Amniotic epithelial cell (primary cell): ENCODE data around the gene BCL2.
A peak's percentile ranks its signal among the peaks of the same experiment; 100 is the strongest.

Source experiments
- DNase-seq: peaks from one replicate; pipeline ENCODE4 v3.0.0-alpha.2; 2010; ENCODE audit warnings: low read depth

BCL2 gene

DNA sequence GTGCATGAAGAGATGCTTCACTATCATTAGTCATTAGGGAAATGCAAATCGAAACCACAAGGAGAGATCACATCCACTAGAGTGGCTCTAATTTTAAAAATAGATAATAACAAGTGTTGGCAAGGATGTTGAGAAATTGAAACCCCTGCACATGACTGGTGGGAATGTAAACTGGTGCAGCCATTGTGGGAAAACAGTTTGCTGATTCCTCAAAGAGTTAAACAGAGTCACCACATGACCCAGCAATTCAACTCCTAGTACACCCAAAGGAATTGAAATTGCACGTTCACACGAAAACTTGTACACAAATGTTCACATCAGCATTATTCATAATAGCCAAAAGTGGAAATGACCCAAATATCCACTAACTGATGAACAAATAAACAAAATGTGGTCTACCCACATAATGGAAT, 179.5 kb downstream of the BCL2 start:
- DNase-seq: no peak

DNA sequence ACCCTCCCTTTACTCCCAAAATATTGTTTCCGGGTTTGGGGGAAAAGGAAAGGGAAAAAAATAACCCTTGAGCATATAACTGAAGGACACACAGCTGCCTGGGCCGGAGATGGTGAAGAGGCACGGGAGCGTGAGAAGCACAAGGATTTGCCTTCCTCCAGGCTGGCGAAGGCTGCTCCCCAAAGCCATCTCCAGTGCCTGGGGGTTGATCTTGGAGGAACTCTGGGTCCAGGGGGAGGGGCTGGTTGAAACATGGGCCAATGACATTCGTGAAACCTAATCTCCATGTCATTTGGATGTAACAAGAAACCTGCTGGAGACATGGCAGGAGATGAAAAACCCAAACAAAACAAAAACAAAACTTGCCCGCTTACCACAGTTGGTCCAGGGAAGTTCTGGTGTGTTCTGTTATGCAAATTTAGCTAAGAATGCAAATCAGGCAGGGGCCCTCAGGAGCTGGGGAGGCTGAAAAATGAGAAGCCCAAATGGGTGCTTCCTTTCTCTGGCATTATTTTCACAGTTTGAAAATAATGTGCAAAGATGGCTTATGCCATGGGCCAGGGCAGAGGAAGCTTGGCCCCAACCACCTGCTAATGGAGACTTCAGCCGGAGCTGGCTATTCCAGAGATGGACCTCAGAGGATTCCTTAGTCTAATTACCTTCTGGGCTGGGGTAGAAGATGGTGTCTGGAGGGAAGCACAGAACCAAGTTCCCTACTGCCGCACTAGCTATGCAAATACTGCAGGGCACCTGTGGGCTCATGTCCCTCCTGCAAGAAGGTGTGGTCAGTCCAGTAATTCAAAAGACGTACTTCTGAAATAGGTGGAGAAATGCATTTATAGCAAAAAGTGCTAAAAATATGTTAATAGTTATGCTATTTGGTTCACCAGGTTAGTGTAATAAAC, 180.9 kb downstream of the BCL2 start:
- DNase-seq: no peak

DNA sequence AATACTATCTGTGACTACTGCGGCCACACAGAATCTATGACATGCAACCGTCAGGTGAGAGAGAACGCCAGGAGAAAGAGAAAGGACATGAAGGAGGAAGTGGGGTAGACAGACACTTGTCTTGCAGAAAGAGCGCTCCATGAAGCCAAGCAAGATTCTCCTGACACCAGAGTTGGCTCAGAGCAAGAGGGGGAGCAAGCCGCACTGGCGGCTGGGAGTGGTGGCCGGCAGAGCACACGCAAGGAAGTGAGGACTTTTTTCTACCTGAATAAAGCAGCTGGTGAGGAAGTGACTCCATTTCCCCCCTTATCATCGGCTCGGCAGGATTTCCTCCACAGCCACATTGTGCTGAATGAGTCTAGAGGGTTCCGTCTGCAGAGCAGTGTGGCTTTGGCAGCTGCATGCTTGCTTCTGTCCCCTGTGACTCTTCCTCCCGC, 181.6 kb downstream of the BCL2 start:
- DNase-seq: no peak

DNA sequence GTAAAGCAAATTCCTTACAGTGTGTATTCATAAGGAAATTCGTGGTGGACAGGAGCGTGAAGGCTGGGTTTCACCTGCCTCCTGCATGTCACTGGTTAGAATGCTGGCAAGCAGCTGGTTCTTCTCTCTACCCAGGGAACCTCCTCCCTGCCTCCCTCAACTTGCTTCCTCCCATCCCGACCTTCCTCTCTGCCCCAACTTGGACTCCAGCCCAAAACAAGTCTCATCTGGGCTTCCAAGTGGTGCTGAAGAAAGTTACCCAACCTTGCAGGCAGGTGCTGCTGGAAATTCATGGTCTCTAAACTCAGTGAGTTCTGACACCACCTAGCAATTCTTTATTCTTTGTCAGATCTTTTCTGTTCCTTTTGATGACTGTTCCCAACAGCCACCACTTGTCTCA, 184.5 kb downstream of the BCL2 start:
- DNase-seq: no peak

DNA sequence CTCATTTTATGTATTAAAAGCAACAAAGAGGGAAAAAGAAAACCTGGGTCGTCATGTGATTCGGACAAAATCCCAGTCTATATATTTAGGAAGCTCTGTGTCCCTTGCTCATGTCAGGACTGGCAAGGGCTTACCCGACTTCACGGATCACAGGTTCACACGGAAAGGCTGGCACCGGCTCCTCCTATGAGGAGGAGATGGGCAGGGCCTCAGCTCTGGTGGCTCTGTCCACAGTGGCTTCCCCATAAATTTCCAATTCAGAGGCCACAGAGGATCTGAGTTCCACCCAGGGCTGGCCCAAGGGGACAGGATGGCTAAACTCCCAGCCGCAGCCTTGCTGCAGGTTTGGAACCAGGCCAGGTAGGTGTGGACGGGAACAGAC, 186.8 kb downstream of the BCL2 start:
- DNase-seq: no peak

DNA sequence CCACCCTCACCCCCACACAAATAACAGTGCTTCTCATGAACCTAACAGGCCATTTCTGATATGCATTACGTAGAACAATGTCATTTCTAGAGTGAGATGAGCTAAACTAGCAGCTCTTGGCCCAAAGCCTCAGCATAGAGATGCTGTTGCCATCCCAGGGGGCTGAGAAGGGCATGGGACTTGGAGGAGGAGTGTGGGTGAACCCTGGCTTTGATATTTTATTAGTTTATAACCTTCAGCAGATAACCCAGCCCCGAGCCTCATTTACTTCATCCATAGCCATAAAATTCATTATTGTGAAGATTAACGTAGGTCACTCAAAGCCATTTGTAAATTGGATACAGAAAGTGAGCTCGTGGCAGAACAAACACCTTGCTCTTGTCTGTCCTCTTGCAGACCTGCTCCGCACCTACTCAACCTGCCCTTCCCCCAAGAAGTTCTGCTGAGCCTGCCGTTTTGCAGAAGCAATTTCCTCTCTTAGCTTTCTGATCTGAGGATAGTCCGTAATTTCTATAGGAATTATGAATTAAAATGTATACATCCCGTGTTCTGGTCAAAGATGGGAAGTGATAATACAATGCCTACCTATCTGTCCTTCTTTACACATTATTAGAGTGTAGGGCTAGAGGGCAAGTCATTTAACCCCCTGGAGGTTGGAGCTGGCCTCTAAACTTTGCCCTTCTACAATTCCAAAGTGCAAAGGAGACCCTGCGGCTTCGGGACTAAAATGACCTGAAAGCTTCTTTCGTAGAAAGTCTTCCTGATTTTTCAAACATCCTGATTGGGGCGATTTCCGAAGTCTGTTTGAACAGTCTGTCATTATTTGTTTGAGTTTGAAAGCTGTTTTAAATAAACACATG, 187.4 kb downstream of the BCL2 start:
- no peak for DNase-seq

DNA sequence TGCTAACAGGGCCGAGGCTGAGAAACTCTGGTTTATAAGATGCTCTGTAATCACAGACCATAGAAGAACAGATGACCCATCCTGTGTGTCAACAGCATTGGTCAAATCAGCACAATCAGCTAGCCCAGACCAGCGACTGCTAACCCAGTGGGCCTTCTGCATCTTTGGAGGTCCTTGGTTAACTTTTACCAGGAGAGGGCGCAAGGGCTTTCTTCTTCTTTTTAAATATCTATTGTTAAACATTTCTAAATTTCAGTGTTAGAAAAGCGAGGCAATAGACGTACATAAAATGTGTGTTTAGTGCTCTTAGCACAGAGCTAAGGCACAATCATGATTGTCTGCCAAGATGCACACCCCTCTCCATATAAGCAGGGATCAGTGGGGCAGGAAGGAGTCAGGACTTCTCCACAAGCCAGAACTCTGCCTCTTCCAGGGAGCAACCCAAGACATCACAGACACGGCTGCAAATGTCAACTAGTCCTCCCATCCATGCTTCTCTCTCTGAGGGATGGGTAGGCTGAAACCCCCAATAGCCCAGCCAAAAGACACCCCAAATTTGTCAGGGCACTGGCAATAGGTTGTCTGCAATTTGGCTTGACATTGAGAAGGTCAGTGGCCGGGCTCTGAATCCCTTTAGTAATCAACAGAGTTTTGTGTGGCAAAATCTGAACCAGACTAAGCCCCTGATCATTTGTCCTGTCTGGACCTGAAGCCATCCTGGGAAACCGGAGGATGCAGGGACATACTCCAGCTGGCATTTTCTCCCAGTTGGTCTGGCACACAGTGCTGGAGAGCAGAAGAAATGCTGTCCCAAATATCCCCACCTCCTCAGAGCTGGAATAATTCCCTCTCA, 188.2 kb downstream of the BCL2 start:
- peak; percentile 48 for DNase-seq

DNA sequence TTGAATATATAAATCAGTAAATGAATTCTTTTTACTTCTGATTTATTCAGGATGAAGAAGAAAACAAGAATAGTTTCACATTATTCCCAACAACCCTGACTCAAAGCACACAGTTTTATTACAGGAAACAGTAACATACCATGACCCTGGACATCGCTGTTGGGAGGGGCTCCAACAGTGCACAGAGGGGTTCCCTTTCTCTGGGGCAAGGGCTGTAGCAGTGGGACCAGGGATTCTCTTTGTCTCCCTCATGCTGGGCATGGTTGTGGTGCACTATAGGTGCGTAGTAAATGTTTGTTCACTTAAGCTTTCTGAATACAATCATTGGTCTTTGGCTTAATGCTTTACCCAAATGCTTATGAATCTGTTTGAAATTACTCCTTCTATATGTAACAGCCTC, 189.4 kb downstream of the BCL2 start:
- DNase-seq: no peak

DNA sequence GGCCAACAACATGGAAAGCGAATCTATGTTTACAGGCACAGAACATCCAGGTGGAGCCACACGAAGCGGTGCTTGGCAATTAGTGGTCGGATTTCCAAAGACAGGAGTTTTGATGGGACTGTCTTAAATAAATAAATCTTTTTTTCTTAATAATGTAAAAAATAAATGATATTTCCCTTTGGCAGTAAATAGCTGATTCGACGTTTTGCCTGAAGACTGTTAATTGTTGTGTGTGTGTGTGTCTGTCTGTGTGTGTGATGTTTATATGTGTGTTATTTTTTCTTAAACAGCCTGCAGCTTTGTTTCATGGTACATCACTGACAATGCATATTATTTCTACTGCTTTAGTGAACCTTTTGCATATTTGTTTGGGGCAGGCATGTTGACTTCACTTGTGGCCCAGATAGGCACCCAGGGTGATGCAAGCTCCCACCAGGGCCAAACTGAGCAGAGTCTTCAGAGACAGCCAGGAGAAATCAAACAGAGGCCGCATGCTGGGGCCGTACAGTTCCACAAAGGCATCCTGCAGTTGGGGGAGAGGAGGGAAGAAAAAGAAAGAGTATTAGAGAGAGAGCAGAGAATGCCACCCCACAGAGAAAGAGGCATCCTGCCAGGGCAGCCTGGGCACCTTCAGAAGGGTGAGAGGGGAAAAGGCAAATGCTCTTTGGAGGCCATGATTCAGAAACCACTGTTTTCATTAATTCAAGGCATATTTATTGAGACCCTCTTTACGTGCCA, 191.2 kb downstream of the BCL2 start:
- DNase-seq: peak; percentile 10

DNA sequence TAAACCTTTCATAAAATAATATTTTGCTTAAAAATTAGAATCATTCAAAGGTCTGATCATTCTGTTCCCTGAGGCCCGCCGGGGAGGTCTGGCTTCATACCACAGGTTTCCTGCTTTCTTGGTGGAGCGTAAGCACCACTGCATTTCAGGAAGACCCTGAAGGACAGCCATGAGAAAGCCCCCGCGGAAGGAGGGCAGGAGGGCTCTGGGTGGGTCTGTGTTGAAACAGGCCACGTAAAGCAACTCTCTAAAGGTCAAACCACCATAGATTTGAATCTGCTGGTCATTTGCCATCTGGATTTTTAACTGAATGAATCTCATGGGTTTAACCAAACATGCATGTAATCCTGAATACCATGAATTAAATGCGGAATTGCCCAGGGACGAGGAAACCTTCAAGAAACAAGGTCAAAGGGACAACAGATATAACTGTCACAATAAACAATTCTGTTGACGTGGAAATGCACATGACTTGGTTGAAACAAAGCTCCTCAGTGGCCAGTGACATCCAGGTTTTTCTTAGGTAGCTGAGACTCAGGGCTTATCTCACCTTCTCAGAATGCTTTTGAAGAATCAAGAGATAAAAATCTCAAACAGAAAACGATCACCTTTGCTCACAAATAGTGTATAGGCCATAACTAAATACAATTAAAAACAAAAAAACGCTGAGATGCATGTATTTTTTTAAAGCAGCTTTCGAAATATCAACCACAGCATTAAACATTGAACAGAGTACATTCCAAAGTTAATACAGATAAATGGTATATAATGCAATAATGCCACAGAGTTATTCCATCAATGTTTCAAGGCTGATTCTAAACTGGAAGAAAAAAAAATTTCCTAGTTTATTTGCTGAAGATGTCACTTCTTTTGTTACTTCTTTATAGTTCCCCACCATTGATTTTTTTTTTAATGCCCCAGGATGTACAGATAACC, 193.2 kb downstream of the BCL2 start:
- DNase-seq: peak; percentile 68

DNA sequence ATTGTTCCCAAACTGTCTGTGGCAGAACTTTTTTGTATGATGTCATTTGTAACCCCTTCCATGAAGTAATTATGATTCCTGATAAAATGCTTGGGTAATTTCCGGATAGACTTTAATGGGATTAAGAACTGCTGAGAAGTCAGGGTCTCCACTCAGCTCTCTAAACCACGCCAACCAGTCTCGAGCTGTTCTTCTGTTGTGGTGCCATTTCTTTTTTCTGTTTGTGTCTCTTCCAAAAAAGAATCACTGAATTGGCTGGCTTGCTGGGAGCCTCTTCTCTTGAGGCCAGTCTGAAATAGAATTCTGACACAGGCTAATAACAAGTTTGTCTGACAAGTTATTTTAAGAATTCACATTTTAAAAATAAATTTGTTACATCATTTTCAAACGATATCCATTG, 198.9 kb downstream of the BCL2 start:
- DNase-seq: no peak

DNA sequence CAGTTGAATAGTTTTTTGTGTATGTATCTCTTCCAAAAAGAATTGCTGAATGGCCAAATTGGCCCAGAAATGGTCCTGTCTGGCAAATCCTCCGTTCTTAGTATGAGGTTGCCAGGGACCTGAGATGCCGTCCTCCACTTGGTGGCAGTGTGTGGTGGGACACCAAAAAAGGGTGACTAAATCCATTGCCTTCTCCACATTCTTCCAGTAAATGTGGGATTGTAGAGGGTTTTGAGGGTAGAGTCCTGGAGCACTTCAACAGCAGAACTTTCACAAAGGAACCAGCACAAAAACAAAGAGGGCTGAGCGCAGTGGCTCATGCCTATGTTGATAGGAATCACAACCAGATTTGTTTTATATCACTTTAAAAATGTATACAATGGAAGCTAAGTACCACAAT, 199.9 kb downstream of the BCL2 start:
- no peak for DNase-seq

DNA sequence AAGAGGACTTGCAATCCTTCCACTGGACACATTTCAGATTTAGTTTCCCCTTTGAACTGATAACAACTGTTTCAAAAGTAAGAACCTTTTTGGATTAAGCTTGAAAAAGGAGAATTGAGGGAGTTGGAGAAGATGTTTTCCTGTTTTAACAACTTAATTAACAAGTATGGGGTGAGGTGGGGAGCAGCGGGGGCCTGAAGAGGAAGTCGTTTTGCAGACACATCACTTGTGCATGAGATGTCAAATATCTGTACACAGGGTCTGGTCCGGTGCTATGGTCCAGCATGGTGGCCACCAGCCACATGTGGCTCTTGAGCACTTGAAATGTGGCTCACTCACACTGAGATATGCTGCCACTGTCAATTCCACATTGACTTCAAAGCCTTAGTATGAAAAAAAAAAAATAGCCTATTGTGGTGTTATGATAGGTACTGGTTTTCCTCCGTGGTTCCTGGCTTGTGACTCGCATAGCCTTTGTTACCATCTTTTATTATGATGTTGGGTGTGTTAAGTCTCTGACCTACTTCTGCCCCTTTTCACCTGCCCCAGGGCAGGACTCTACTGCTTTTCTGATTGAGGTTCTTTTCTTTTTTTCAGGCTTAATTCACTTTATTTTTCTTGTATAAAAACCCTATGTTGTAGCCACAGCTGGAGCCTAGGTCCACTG, 205.5 kb downstream of the BCL2 start:
- no peak for DNase-seq

DNA sequence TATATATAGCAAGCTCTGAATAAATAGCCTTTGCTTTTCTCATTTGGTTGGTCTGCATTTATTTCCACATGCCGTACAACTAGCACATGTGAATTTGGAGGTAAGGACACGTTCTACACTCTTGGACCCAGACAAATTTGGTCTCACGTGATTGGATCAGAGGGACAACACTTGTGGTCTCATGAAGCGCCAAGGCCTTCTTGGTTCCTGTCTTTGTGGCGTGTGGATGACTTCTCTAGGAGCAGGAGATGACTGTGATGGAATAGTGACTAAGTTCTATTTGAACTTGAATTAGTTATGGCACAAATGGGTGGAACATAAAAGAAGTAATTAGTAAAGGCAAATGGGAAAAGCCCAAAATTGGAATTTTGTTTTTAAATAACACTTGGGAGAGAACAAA, 206.9 kb downstream of the BCL2 start:
- no peak for DNase-seq

DNA sequence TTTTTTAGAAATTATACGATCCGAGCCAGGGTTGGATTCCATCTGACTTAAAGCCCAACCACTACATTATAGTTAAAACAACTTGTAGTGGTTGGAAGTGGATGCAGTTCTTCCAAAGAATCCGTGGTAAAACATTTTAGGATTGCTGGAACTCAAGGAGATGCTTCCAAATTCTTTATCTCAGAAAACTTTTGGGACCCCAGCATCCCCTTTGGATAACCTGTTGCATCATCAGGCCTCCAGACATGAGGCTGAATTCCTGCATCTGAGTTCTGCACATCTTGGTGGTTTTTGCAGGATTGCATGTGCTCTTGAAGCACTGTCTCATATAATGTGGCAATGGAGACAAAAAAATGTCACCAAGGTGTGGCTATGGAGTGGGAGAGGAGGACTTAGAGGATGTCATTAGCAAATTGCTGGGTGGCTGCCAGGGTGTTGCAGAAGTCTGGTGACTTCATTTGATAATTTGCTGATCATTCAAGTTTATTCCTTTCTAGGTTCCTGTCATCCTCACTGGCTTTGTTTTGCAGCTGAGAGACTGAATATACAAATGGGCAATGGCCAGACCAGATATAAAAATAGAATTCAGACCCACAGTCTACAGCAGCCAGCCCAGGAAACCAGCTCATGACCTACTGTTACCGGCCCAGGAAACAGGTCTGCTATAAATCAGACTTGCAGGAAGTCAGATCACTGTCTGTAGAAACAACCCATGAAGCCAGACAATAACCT, 207.7 kb downstream of the BCL2 start:
- no peak for DNase-seq

DNA sequence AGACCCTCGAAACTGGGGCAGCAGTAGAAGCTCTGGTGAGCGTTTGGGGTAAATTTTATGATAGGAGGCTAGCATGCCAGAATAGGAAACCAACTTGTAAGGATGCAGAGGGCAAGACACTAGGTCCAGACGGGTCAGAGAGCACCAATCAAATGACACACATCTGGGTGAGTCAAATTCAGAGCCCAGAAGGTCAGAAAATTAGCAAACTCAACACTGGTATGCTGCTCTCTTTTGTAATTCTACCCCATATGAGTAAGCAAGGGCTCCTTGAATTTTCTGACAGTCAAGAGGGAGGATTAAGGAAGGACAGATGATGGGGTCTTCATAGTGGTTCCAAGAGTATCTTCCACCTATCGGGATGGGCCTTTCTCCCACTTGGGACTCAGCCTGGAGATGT, 209.8 kb downstream of the BCL2 start:
- no peak for DNase-seq

DNA sequence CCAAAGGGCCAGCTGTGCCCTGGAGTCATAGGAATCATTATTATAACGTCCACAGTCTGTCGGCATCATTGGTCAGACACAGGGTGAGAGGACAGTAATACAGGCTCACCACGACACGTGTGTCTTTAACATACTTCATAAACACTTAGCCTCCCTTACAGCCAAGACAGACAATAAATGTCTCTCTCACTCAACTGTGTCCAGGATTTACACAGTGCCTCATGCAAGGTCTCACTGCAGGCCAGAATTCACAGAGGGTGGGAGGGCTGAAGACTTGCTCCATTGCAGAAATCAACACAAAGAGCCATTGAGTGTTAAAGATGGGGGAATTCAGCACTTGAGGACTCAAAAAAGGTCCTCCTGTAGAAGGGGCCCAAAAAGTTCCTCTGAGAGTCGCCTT, 210.5 kb downstream of the BCL2 start:
- no peak for DNase-seq

DNA sequence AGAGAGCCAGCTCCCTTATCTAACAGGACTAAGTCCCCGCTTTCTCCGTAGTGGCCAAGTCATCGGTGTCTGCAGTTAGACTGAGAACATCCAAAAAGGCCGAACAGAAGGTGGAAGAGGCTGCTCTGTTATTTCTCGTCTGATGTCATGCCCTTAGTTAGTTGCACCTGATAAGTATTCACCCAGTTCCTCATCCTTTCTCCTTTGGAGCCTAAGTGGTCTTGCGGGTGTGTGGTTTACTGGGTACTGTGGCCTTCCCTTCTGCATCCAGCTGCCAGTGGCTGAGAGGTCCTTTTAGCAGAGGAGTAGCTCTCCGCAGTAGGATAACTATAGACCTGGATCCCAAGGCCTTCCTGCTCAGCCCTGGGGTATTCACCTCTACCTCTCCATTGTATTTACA, 211.6 kb downstream of the BCL2 start:
- DNase-seq: no peak

DNA sequence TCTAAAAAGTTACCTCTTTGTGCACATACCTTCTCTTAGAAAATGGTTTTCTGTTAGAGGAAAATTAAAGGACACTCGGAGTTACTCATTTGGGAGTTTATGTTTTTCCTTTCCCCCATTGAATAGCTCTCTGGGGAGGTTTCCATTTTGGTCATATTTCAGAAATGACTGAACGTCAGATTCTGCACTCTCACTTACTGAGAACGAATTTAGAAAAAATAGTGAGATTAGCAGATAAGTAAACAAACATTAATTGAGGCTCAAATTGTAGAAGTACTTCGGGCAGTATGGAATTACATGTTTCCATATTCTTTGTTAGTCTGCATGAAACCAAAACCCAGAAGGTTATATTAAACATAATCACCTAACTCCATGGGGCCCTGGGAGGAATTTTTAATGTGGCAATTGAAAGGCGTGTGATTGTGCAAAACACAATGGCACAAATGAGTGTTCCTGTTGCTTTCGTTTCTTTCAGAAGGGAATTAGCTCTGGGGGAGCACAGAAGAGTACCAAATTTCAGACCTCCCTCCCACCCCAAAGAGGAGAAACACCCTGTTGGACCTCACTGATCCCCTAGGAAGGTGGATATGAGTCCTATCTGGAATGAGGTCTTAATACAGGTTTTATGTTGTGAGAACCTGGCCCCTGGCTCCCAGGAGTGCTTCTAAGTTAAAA, 212.3 kb downstream of the BCL2 start:
- no peak for DNase-seq
